Testis (tissue), 2 donors: Measurements from ENCODE around the gene GJB2.

Source experiments
- CTCF ChIP-seq, 3 experiments: fragments of 450-650 bp in 2 of 3; fragments of 200-600 bp in 1 of 3; sonication (generic) in 1 of 3; IDR thresholded peaks; one replicate each; pipeline ENCODE4 v1.5.1; 2016 to 2019; ENCODE audit warnings: antibody characterized with exemption in 3 of 3, mild to moderate bottlenecking in 2 of 3, moderate library complexity in 1 of 3
- POLR2A ChIP-seq: fragments of 450-650 bp; IDR thresholded peaks from one replicate; pipeline ENCODE4 v1.6.1; 2017; ENCODE audit warnings: antibody characterized with exemption, mild to moderate bottlenecking, moderate library complexity

GRCh38 chr13:20151612-20152011 is 41.1 kb downstream of the GJB2 start:
- TF ChIP-seq CTCF (IDR thresholded peaks at IDR 0.05), result no peak
- TF ChIP-seq POLR2A, result no peak
